SK-MEL-5 (cell line): ENCODE results near the gene LY9. TPM values are rescaled to one million over a fixed set of nuclear protein-coding genes. Genes with fewer than 3 reads are reported as not detected.

Source experiments
- DNase-seq: peaks from one replicate; pipeline ENCODE4 v3.0.0-alpha.2; 2016; ENCODE audit warnings: low read depth, low spot score
- in situ Hi-C: cut with HindIII; loops from 2 replicates; pipeline ENCODE4 v1.10.0; 2016; ENCODE audit warnings: low sequenced_read_pairs, high pct_unique_total_duplicates, low pct_unique_long_range_greater_than_20kb
- total RNA-seq: library from RNA; depleted of rRNA; stranded (reverse); fragments of >200 nt; shearing (Covaris generic); gene quantifications from 2 replicates; pipeline ENCODE4 v1.2.3, GENCODE V29; 2014

The LY9 gene
- total RNA-seq, 1 experiment from 2014 or later, result not detected

DNA sequence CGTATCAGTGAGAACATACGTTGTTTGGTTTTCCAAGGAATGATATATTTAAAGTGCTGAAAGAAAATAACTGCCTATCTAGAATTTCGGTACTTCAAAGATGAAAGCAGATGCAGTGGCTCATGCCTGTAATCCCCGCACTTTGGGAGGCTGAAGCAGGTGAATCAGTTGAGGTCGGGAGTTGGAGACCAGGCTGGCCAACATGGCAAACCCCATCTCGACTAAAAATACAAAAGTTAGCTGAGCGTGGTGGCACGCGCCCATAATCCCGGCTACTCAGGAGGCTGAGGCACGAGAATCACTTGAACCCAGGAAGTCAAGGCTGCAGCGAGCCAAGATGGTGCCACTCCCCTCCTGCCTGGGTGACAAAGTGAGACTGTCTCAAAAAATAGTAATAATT, 50.3 kb downstream of the LY9 start:
- no peak for DNase-seq
- in situ Hi-C loops, result no loop called here

DNA sequence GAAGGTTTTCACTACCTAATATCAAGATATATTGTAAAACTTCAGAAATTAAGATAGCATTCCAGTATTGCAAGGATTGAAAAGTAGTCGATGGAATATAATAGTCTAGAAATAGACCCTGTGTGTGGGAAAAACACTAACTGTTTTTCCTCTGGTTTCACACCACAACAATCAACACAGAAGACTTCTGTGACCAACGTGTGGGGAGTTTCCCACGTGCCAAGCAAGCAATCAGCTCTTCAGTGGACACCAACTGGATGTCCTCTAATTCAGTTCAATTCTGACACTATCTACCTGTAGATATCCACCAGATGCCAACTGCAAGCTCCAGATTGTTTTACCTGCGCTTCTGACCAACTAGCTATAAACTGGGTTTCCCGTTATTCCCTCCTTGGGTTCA, 54.6 kb downstream of the LY9 start:
- in situ Hi-C loops, result no loop called here
- DNase-seq, result no peak

DNA sequence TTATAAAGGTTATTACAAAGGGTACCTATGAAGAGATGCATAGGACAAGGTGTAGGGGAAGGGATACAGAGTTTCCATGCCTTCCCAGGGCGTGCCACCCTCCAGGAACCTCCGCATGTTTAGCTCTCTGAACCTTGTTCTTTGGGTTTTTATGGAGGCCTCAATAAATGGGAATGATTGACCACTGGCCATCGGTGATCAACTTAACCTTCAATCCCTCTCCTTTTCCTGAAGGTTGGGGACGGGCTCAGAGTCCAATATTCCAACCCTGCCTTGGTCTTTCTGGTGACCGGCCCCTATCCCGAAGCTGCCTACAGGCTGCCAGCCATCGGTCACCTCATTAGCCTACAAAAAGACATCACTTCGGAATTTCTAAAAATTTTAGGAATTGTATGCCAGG, 55.0 kb downstream of the LY9 start:
- no peak for DNase-seq

GRCh38 chr1:160853014-160853413, 57.0 kb downstream of the LY9 start:
- in situ Hi-C loops, result no loop called here
- DNase-seq, result no peak

More for the DNA sequence above, 55.0 kb downstream of the LY9 start:
- in situ Hi-C loops, result no loop called here

GRCh38 chr1:160853754-160854153, 57.8 kb downstream of the LY9 start:
- no peak for DNase-seq
- in situ Hi-C loops, result no loop called here

DNA sequence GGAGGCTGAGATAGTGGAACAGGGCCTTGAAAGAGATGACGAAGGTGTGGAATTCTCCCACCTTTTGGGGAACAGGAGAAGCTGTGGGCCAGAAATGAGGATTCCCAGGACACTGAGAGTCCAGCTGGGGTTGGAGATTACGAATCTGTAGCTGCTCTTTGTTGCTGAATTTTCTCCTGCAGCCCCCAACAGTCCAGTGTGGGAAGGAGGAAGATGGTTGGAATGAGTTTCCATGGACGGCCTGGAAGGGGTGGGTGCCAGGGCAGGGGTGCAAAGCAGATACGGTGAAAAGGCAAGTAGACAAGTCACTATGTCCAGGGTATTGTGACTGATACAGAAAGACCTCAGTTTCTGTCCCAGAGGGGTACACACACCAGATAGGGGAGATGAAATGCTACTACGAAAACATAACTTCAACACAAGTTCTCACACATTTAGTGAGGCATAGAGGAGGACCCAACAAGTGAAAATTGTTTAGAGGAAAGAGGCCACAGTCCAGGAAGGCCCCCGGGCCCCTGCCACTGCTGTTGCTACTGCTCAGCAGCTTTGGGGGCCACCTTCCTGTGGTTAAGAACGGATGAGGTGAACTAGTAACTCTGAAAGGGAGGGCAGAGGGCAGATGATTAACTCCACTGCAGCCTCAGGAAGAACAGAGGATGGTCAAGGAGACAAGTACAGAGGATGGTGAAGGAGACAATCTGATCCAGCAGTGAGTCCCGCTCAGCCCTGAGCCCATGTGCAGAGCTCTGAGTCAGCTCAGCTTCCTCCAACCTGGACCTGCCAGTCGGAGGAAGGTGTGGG, 59.4 kb downstream of the LY9 start:
- in situ Hi-C loops, result no loop called here
- no peak for DNase-seq

- in situ Hi-C loops, result no loop called here
- no peak for DNase-seq
These were observed 62.1 kb downstream of the LY9 start for GRCh38 chr1:160858097-160858496.

GRCh38 chr1:160858507-160858906, 62.5 kb downstream of the LY9 start:
- in situ Hi-C loops, result no loop called here
- DNase-seq, result no peak

DNA sequence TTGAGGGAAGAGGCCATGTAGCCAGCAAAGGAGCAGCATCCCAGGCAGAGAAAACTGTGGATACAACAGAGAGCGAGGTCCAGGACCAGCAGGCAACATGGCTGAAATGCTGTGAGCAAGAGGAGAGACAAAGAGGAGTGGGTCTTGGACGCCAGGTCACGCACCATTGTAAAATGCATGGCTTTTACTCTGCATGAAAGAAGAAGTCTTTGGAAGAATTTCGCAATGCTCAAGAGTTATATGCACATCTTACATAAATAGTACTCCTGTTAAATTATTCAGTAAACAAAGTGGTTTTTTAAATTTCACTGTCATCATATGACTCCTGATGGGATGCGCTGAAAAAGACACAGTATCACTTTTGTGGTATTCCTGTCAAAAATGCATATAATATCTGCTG, 63.2 kb downstream of the LY9 start:
- peak; percentile 40 for DNase-seq
- in situ Hi-C loops, result no loop called here

DNA sequence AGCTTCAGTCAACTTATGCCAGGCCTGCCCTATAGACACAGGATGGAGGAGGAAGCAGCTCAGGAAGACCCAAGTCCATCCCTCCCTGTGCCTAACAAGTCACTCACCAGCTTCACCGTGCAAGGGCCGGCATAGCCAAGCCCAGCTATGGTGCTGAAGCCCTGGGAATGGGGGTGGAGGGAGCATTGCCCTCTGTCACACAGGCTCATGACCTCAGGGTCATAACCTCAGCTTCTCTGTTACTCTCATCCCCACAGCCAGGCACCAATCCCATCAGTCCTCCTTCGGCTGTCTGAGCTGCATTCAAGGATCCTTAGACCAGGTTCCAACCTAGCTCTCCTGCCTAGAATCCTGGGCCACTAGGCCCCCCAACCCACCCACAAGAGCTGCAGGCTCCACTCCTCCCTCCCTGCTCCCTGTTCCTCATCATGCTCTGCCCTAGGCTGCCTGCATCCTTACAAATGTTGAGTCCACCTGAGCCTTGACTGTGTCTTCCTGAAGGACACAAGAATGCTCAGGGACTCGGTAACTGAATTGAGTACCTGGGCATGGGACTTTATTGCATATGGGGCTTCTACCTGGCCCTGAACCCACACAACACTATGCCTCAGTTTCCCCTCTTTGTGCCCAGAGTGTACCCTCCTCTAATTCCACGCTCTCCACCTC, 65.0 kb downstream of the LY9 start:
- no peak for DNase-seq
- in situ Hi-C loops, result no loop called here

DNA sequence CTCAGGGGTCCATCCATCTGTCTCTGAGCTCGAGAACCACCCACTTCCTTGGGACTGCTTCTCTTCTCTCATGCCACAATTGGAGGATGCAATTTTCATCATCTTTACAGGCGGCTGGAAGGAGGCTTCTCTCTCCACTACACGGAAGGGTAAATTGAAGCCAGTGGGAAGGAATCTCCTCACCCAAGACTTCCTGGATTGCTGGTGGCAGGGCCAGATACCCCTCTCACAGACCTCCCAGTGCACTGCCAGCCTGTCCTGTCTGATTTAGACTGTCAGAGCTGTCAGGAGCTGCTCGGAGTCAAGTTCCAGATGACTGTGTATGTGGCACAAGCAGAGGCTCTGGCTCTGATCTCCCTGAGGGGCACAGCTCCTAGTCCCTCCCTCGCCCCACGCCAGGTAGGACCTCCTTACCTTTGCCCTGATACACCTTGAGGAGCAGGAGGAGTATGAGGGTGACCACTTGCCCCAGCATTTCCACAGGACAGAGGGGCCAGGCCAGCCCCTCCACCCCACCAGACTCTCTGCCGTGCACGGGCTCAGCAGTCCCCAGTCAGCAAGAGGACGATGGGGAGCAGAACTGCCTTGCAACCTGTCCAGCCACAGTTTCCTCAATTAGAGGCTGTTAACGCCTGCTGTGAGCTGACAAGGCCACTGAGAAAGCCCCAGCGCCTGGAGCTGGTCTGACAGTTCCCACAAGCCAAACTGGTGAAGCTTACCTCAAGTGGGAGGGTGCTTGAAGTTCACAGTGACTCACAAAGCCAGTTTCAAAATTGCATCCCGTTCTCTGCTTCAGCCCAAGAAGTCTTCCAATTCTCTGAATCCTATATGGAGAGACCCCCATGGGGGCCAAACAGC, 66.5 kb downstream of the LY9 start, which contains the start of gene CD244:
Gene CD244 (minus strand): TSS at position 685 of the 858 bp plus-strand sequence. CDS start 210 bp downstream, at position 475.
- DNase-seq, result no peak
- in situ Hi-C loops, result no loop called here

DNA sequence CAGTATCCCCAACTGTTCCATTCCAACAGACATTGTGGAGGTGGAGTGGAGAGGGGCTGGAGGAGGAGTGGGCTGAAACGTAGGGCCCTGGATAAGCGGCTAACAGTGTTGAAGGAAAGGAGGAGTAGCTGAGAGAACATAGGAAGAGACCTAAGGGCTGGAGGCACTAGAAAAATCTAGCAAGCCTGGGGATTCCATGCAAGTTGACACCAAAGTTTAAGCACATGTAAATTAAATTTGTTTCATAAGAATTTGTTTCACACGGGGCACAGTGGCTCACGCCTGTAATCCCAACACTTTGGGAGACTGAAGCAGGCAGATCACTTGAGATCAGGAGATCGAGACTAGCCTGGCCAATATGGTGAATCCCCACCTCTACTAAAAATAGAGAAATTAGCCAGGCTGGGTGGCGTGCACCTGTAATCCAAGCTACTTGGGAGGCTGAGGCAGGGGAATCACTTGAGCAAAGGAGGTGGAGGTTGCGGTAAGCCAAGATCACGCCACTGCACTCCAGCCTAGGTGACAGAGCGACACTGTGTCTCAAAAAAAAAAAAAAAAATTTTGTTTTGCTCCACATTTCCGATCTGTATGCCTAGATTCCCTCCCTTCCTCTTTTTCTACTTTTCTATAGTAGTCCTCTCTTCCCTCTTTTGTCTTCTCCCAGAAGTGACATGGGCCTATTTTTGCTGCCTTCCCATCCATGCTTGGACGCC, 67.2 kb downstream of the LY9 start:
- in situ Hi-C loops, result no loop called here
- DNase-seq, result no peak

GRCh38 chr1:160863774-160864131, 67.8 kb downstream of the LY9 start:
- in situ Hi-C loops, result no loop called here
- DNase-seq, result no peak

DNA sequence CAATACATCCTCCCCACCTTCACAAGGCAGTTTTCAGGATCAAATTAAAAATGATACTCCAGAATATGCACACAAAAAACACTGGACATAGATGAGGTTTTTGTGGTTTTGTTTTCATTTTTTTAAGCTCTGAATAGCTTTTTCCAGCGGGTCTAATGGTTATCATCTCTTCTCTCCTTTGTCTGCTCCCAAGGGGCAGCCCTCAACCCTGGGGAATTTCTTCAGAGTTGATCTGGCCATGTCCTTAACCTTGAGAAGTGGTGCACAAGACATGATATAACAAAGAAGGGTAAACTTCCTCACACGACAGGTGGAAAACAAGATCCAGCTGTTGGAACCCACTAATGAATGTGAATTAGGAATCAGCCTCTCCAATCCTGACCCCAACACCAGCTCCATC, 68.2 kb downstream of the LY9 start:
- in situ Hi-C loops, result no loop called here
- DNase-seq, result no peak

GRCh38 chr1:160865337-160865736, 69.4 kb downstream of the LY9 start:
- in situ Hi-C loops, result no loop called here
- DNase-seq, result no peak

DNA sequence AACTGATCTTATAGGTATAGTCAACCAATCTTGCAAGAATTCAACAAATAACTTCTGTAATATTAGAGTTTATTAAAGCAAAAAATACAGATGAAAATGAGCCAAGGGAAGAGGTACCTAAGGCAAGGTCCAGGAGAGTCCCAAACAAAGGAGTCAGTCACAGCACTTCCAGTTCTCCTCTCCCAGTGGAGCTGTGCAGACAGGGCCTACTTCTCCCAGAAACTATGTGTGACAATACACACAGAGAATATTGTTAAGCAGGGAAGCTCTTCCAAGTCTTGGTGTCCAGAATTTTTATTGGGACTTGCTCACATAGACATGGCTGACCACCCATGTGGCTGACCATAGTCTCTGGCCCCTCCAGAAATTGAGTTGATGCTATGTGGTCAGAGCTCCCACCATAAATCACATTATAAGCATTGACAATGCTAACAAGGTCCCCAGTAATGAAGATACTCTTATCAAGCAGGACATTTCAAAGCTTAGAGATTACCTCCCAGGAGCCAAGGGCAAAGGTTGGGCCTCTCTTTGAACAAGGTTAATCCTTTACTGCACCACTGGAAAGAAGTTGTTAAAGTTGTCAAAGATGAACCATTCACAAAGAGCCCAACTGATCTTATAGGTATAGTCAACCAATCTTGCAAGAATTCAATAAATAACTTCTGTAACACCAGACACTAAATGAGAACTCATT, 70.2 kb downstream of the LY9 start:
- DNase-seq, result no peak
- in situ Hi-C loops, result no loop called here

GRCh38 chr1:160866695-160867260, 70.8 kb downstream of the LY9 start:
- DNase-seq, result no peak
- in situ Hi-C loops, result no loop called here
